ENCODE data around the gene ULK4.

GRCh38 chr3:41708176-41708575 lies 253.7 kb downstream of the ULK4 start:
- TF ChIP-seq, protein P1, sequence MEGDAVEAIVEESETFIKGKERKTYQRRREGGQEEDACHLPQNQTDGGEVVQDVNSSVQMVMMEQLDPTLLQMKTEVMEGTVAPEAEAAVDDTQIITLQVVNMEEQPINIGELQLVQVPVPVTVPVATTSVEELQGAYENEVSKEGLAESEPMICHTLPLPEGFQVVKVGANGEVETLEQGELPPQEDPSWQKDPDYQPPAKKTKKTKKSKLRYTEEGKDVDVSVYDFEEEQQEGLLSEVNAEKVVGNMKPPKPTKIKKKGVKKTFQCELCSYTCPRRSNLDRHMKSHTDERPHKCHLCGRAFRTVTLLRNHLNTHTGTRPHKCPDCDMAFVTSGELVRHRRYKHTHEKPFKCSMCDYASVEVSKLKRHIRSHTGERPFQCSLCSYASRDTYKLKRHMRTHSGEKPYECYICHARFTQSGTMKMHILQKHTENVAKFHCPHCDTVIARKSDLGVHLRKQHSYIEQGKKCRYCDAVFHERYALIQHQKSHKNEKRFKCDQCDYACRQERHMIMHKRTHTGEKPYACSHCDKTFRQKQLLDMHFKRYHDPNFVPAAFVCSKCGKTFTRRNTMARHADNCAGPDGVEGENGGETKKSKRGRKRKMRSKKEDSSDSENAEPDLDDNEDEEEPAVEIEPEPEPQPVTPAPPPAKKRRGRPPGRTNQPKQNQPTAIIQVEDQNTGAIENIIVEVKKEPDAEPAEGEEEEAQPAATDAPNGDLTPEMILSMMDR (IDR thresholded peaks at IDR 0.05): no peak
- no peak for TF ChIP-seq POLR2A (IDR thresholded peaks at IDR 0.05)
